GM23248 (cell line): ENCODE data around the gene HABP4. TPM values are rescaled to one million over a fixed set of nuclear protein-coding genes. Genes with fewer than 3 reads are reported as not detected.

Source experiments
- DNase-seq: peaks from one replicate; pipeline ENCODE4 v3.0.0-alpha.2; 2015
- H2AFZ ChIP-seq: fragments of 200-600 bp; sonication (generic); 2 replicates; pipeline ENCODE4 v1.6.1; 2016; ENCODE audit warnings: antibody characterized with exemption
- H3F3A ChIP-seq: fragments of 200-600 bp; sonication (generic); 2 replicates; pipeline ENCODE4 v1.6.1; 2016; ENCODE audit warnings: mild to moderate bottlenecking, antibody characterized with exemption, mixed run types; ENCODE audit not compliant: insufficient read depth
- H3K27ac ChIP-seq: fragments of 200-600 bp; sonication (generic); 2 replicates; pipeline ENCODE4 v1.5.1; 2016; ENCODE audit warnings: mild to moderate bottlenecking
- H3K27me3 ChIP-seq: fragments of 200-600 bp; sonication (generic); replicated peaks from 2 replicates; pipeline ENCODE4 v1.6.1; 2016; ENCODE audit warnings: mild to moderate bottlenecking; ENCODE audit not compliant: insufficient read depth
- H3K36me3 ChIP-seq: fragments of 200-600 bp; sonication (generic); 2 replicates; pipeline ENCODE4 v1.6.1; 2016; ENCODE audit warnings: low read depth, mild to moderate bottlenecking
- H3K4me1 ChIP-seq: fragments of 200-600 bp; sonication (generic); 2 replicates; pipeline ENCODE4 v1.6.1; 2016; ENCODE audit warnings: mild to moderate bottlenecking; ENCODE audit not compliant: insufficient read depth
- H3K4me2 ChIP-seq: fragments of 200-600 bp; sonication (generic); one replicate; pipeline ENCODE4 v1.6.1; 2016; ENCODE audit warnings: mild to moderate bottlenecking; ENCODE audit not compliant: unreplicated experiment
- H3K4me3 ChIP-seq: fragments of 200-600 bp; sonication (generic); 2 replicates; pipeline ENCODE4 v1.5.1; 2016; ENCODE audit warnings: mild to moderate bottlenecking
- H3K79me2 ChIP-seq: fragments of 200-600 bp; sonication (generic); 2 replicates; pipeline ENCODE4 v1.6.1; 2016; ENCODE audit warnings: mild to moderate bottlenecking; ENCODE audit not compliant: insufficient read depth
- H3K9ac ChIP-seq: fragments of 200-600 bp; sonication (generic); 2 replicates; pipeline ENCODE4 v1.6.1; 2016; ENCODE audit warnings: mild to moderate bottlenecking
- H3K9me2 ChIP-seq: fragments of 200-600 bp; sonication (generic); 2 replicates; pipeline ENCODE4 v1.6.1; 2016; ENCODE audit warnings: mixed run types, mild to moderate bottlenecking, moderate library complexity; ENCODE audit not compliant: insufficient read depth
- H3K9me3 ChIP-seq: fragments of 200-600 bp; sonication (generic); one replicate; pipeline ENCODE4 v1.6.1; 2017; ENCODE audit warnings: low read depth
- H4K20me1 ChIP-seq: fragments of 200-600 bp; sonication (generic); 2 replicates; pipeline ENCODE4 v1.6.0; 2016; ENCODE audit not compliant: insufficient read depth
- EZH2 ChIP-seq: fragments of 200-600 bp; sonication (generic); IDR thresholded peaks from 2 replicates; pipeline ENCODE4 v1.6.1; 2018; ENCODE audit warnings: antibody characterized with exemption, mild to moderate bottlenecking; ENCODE audit not compliant: insufficient read depth, poor library complexity, severe bottlenecking
- EZH2phosphoT487 ChIP-seq: fragments of 200-600 bp; sonication (generic); IDR thresholded peaks from 2 replicates; pipeline ENCODE4 v1.6.1; 2018; ENCODE audit warnings: antibody characterized with exemption, moderate library complexity, mild to moderate bottlenecking, low read depth; ENCODE audit not compliant: insufficient read depth
- WGBS, 2 experiments: methylation state at CpG; one replicate each; pipeline ENCODE4 v1.1.6; 2015 to 2017; ENCODE audit warnings: low lambda C conversion rate in 2 of 2, low coverage in 1 of 2; ENCODE audit errors: missing lambda C conversion rate in 2 of 2; 5-methylcytosine and 5-hydroxymethylcytosine counted together
- in situ Hi-C: fragments of 300-500 bp; cut with MboI; formaldehyde crosslinking; loops from 2 replicates; pipeline ENCODE4 v1.15.0; 2020
- polyA plus RNA-seq: library from polyadenylated mRNA; unstranded; fragments of >200 nt; fragmentation: Nextera tagmentation; extraction: Ambion mirVana; gene quantifications from 2 replicates; pipeline ENCODE4 v1.2.1, GENCODE V29; 2016
- total RNA-seq: library from RNA; depleted of rRNA; stranded (reverse); fragments of >200 nt; shearing (Covaris generic); gene quantifications from 2 replicates; pipeline ENCODE4 v1.2.3, GENCODE V29; 2014

The HABP4 gene
- total and polyA plus RNA-seq, 2 experiments from 2014 or later: 13.2 to 17.2 TPM

DNA sequence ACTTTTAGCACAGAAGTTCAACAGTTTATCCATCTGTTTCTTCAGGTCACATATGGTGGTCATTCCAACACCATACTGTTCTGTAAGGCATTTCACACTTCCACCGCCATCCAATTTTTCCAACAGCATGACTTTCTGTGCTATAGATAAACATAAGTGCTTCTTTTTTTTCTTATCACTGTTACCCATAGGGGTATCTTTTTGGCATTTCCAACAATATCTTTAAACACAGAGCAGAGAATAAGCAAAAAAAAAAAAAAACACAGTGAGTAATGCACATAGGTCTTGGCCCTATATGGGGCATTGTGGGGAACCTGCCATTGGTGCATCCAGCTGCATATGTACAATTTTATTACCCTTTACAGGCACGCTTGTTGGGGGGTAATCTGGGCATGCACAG, 19.6 kb upstream of the HABP4 start:
- H3K27me3 ChIP-seq: no peaks in the 10 kb centered on the region
- no peaks in the 10 kb centered on the region for H3K36me3 ChIP-seq
- 87 to 93% methylated on average over 2 of the region's 2 CpGs for WGBS, 2 experiments
- H3K4me3 ChIP-seq: no peak overlapping the region
- no peaks in the 10 kb centered on the region for H3K9me2 ChIP-seq
- H3K9ac ChIP-seq: no peak overlapping the region
- no peak overlapping the region for H2AFZ ChIP-seq
- no peaks in the 10 kb centered on the region for H4K20me1 ChIP-seq
- H3K79me2 ChIP-seq: no peaks in the 10 kb centered on the region
- TF ChIP-seq EZH2phosphoT487 (no peak), EZH2 (no peak)
- H3K4me2 ChIP-seq: no peak overlapping the region
- in situ Hi-C loops: no loop called here
- no peaks in the 10 kb centered on the region for H3K4me1 ChIP-seq
- no peaks in the 10 kb centered on the region for H3K9me3 ChIP-seq
- H3K27ac ChIP-seq: no peak overlapping the region
- no peaks in the 10 kb centered on the region for H3F3A ChIP-seq
- no peak for DNase-seq

- H2AFZ ChIP-seq: no peak overlapping the region
- H3K4me2 ChIP-seq: no peak overlapping the region
- in situ Hi-C loops: no loop called here
- TF ChIP-seq EZH2phosphoT487: no peak
- no peak overlapping the region for H3K4me3 ChIP-seq
- H3K9me3 ChIP-seq: no peaks in the 10 kb centered on the region
- DNase-seq: no peak
- H3K9me2 ChIP-seq: no peaks in the 10 kb centered on the region
- no peak overlapping the region for H3K27ac ChIP-seq
- no peak overlapping the region for H3K9ac ChIP-seq
- no peaks in the 10 kb centered on the region for H3F3A ChIP-seq
- H3K27me3 ChIP-seq: no peaks in the 10 kb centered on the region
- H3K4me1 ChIP-seq: no peaks in the 10 kb centered on the region
- WGBS, 2 experiments: 89 to 93% methylated on average over 4 of the region's 4 CpGs
- H3K36me3 ChIP-seq: no peaks in the 10 kb centered on the region
- H4K20me1 ChIP-seq: no peaks in the 10 kb centered on the region
- no peaks in the 10 kb centered on the region for H3K79me2 ChIP-seq
These were observed 14.6 kb upstream of the HABP4 start for GRCh38 chr9:96435345-96435744.

DNA sequence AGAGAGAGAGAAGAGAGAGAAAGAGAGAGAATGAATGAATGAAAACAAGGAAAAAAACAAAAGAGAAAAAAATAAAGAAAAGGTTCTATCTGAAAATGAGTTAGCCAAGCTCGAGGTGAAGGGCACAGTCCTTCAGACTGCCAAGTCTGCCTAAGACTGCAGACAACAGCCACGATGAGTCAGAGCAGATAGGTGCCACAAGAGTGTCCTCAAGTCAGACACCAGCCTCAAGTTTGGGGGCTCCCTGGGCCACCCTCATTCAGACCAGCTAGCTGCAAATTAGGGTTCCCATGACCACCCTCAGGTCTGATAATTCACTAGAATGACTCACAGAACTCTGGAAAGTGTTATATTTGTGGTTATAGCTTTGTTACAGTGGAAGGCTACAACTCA, 13.9 kb upstream of the HABP4 start:
- in situ Hi-C loops: no loop called here

DNA sequence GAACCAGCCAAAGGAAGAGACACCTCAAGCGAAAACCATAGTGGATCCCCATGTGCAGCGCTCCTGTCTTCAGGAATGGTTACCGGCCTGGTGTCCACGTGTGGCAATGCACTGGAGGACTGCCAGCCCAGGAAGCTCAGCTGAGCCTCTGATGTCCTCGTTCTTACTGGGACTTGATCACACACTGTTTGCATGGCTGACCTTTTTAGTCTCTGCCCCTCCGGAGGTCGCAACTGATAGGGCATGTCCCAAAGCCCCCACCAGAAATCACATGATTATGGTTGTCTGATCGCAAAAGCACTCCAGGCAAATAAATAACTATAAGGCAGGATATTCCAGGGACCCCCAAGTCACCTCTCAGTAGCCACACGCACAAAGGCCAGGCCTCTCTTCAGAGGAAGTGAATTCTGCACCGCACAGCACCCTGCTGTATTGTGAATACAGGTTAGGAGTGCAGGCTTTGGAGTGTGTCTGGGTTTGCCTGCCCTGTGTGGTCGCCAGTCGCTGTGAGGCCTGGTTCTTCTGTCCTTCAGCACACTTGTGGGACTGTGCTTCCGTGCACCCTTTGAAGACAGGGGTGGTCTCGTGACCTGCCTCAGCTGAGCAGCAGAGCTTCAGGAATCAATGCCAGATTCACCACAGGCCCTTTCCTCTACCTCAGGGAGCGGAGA, 13.4 kb upstream of the HABP4 start:
- Histone ChIP-seq H3K27me3 (no peaks in the 10 kb centered on the region), H3K36me3 (no peaks in the 10 kb centered on the region), H3K4me3 (no peak overlapping the region), H3K27ac (no peak overlapping the region), H3K9ac (no peak overlapping the region), H3K79me2 (no peaks in the 10 kb centered on the region), H2AFZ (no peak overlapping the region), H3K4me1 (no peaks in the 10 kb centered on the region), H3K4me2 (no peak overlapping the region), H3K9me2 (no peaks in the 10 kb centered on the region), H3K9me3 (no peaks in the 10 kb centered on the region), H4K20me1 (no peaks in the 10 kb centered on the region), H3F3A (no peaks in the 10 kb centered on the region)
- 83 to 85% methylated on average over 15 of the region's 15 CpGs for WGBS, 2 experiments
- DNase-seq: no peak
- TF ChIP-seq EZH2 (no peak), EZH2phosphoT487 (no peak)
- in situ Hi-C loops: no loop called here

More for the DNA sequence above, 13.9 kb upstream of the HABP4 start:
- no peak overlapping the region for H2AFZ ChIP-seq
- DNase-seq: peak; percentile 48
- H3K9me2 ChIP-seq: no peaks in the 10 kb centered on the region
- no peaks in the 10 kb centered on the region for H3K4me1 ChIP-seq
- no peak overlapping the region for H3K9ac ChIP-seq
- no peaks in the 10 kb centered on the region for H3K36me3 ChIP-seq
- H4K20me1 ChIP-seq: no peaks in the 10 kb centered on the region
- no peak for TF ChIP-seq EZH2phosphoT487
- TF ChIP-seq EZH2: no peak
- H3K79me2 ChIP-seq: no peaks in the 10 kb centered on the region
- H3K27ac ChIP-seq: no peak overlapping the region
- H3K4me2 ChIP-seq: no peak overlapping the region
- H3K4me3 ChIP-seq: no peak overlapping the region
- no peaks in the 10 kb centered on the region for H3K27me3 ChIP-seq
- H3K9me3 ChIP-seq: no peaks in the 10 kb centered on the region
- H3F3A ChIP-seq: no peaks in the 10 kb centered on the region
- 92 to 96% methylated on average over 2 of the region's 2 CpGs for WGBS, 2 experiments

DNA sequence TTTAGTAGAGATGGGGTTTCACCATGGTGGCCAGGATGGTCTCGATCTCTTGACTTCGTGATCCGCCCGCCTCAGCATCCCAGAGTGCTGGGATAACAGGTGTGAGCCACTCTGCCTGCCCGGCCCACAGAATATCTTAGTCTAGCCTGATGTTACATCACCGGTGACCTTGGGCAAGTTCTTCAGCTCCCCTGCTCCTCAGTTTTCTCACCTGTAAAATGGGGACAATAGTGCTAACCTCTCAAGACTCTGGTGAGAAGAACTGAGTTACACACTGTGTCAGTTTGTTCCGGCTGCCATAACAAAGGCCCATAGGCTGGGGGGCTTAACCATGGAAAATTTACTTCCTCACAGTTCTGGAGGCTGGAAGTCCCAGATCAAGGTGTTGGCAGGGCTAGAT, 12.5 kb upstream of the HABP4 start:
- in situ Hi-C loops: no loop called here
- DNase-seq: no peak
- Histone ChIP-seq H4K20me1 (no peaks in the 10 kb centered on the region), H3K79me2 (no peaks in the 10 kb centered on the region), H3K4me1 (no peaks in the 10 kb centered on the region), H3K9me3 (no peaks in the 10 kb centered on the region), H3K36me3 (no peaks in the 10 kb centered on the region), H3K9ac (no peak overlapping the region), H3K27me3 (no peaks in the 10 kb centered on the region), H3K4me2 (no peak overlapping the region), H2AFZ (no peak overlapping the region), H3K27ac (no peak overlapping the region), H3F3A (no peaks in the 10 kb centered on the region), H3K9me2 (no peaks in the 10 kb centered on the region), H3K4me3 (no peak overlapping the region)
- TF ChIP-seq EZH2: no peak
- no peak for TF ChIP-seq EZH2phosphoT487
- WGBS, 2 experiments: 95 to 97% methylated on average over 7 of the region's 7 CpGs
